Urothelium cell line (cell line): Measurements from ENCODE around the gene PPP4R3C.
"Not testable (repeated sequence)": the region's sequence is repeated elsewhere in the genome, so short reads cannot be mapped to it uniquely, and the experiment has no call there.

Experiments used
- DNase-seq: peaks from one replicate; pipeline ENCODE4 v3.0.0; 2011; ENCODE audit warnings: low spot score, mixed read lengths
- FAIRE-seq: peaks from 2 replicates; lab custom pipeline; 2011; peaks lifted over from hg19 to GRCh38; lab: Jason Lieb, UNC

PPP4R3C gene

DNA sequence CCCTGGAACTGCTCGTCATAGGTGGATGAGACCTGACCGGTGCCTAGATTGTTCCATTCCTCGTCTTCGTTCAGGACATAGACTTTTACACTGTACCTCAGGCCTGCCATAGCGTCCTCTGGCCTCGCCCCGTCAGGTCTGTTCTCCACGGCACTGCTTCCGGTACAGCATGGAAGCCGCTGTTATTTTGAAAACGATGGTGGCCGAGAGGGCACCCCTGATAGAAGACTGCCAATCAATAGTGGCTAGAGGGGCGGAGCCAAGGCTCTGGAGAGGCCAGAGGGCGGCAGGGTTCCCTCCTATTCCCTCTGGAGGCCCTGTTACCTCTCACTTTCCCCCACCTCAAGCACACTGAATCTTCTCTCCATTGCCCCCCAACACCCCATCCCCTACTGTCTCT lies at the start of gene PPP4R3C:
PPP4R3C (minus strand) TSS at position 155 of the 400 bp plus-strand sequence; CDS start at position 110, 45 bp downstream.
- DNase-seq (no peak), FAIRE-seq (no peak)

DNA sequence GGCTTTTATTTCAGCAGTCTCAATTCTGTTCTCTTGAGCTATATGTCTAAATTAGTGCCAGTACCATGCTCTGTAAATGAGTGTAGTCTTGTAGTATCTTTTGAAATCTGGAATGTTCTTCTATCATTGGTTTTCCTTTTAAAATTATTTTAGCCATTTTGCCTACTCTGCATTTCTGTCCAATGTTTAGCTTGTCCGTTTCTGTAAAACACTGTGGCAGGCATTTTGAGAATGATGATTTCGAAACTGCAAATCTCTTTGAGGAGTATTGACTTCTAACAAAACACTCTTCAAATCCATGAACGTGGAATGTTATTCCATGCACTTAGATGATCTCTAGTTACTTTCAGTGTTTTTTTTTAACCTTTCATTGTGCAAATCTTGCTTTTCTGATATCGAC lies 28.3 kb upstream of the PPP4R3C start:
- DNase-seq: no peak
- FAIRE-seq: no peak

DNA sequence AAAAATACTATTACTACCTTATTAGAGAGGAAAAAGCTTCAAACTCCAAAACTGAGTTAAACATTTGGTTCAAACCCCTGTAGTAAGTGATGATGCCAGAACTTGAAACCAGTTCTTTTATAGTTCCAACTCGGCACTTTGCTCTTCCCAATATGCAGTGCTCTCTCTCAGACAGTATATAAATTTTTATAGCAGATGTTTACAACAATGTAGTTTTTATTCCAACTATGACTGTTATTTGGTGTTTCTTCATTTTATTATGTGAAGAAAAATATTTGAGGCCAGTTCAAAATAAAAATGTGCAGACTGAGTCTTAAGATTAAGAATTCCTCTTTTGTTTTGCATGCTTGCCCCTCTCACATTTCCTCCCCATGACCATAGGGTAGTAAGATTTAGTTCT lies 2.9 kb upstream of the PPP4R3C start:
- DNase-seq (no peak), FAIRE-seq (no peak)

DNA sequence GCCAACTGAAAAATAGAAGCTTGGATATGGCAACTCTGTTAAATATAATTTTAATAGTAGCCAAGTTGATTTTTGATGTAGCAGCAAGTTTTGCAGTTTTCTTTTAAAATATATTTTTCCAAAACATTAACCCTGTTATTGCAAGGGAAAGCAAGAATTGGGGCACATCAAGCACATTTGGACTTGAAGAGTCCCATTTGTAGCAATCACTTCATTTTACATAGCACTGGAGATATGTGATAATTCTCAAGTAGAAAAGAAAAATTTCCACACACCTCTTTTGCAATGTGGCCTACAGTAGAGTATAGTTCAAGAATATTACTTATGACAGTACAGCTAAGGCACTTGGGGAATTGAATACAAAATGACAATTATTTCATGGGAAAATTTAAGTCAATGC lies 1.9 kb upstream of the PPP4R3C start:
- FAIRE-seq (no peak), DNase-seq (no peak)

DNA sequence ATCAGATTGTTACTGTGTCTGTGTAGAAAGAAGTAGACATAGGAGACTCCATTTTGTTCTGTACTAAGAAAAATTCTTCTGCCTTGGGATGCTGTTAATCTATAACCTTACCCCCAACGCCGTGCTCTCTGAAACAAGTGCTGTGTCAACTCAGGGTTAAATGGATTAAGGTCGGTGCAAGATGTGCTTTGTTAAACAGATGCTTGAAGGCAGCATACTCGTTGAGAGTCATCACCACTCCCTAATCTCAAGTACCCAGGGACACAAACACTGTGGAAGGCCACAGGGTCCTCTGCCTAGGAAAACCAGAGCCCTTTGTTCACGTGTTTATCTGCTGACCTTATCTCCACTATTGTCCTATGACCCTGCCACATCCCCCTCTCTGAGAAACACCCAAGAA lies 4.0 kb downstream of the PPP4R3C start:
- DNase-seq, FAIRE-seq: not testable (repeated sequence)

DNA sequence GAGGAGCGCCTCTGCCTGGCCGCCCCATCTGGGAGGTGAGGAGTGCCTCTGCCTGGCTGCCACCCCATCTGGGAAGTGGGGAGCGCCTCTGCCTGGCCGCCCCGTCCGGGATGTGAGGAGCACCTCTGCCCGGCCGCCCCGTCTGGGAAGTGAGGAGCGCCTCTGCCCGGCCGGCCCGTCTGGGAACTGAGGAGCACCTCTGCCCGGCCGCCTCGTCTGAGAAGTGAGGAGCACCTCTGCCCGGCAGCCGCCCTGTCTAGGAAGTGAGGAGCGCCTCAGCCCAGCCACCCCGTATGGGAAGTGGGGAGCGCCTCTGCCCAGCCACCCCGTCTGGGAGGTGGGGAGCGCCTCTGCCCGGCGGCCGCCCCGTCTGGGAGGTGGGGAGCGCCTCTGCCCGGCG lies 4.6 kb downstream of the PPP4R3C start:
- not testable (repeated sequence) for FAIRE-seq, DNase-seq

DNA sequence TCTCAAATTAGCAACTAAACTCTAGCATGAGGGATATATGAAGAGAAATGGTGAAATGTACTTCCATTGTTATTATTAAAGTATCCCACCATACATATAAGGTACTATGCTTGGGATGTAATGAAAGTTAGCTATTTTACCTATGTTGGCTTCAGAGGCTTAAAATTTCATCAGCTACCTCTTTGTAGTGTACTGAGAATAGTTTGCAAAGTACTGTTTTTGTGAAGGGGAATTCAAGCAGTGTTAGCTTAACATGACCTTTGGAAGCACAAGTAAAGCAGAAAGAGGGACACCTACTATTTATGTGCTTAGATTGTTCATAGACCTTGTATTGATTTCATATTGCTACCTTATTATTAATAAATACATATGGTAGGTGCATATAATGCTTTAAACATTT lies 11.8 kb downstream of the PPP4R3C start:
- no peak for FAIRE-seq
- DNase-seq: no peak

DNA sequence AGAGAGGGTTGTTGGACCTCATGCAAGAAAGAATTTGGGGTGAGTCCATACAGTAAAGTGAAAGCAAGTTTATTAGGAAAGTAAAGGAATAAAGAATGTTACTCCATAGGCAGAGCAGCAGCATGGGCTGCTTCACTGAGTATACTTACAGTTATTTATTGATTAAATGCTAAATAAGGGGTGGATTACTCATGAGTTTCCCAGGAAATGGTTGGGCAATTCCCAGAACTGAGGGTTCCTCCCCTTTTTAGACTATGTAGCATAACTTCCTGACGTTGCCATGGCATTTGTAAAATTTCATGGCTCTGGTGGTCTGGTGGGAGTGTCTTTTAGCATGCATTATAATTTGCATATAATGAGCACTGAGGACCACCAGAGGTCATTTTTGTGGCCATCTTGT lies 16.7 kb downstream of the PPP4R3C start:
- DNase-seq (no peak), FAIRE-seq (no peak)

DNA sequence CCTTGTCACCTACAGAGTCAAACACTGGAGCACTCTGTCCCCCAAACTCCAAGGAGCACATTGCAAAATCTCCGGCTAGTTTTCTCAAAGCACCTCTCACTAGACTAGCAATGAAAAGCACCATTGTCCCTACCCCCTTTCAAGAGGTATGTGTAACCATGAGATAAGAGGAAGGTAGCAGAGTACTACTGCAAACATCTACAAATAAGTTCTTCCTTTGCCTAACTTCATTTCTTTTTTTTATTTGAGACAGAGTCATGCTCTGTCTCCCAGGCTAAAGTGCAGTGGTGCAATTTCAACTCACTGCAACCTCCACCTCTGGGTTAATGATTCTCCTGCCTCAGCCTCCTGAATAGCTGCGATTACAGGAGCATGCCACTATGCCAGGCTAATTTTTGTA lies 17.7 kb downstream of the PPP4R3C start:
- FAIRE-seq (no peak), DNase-seq (no peak)

DNA sequence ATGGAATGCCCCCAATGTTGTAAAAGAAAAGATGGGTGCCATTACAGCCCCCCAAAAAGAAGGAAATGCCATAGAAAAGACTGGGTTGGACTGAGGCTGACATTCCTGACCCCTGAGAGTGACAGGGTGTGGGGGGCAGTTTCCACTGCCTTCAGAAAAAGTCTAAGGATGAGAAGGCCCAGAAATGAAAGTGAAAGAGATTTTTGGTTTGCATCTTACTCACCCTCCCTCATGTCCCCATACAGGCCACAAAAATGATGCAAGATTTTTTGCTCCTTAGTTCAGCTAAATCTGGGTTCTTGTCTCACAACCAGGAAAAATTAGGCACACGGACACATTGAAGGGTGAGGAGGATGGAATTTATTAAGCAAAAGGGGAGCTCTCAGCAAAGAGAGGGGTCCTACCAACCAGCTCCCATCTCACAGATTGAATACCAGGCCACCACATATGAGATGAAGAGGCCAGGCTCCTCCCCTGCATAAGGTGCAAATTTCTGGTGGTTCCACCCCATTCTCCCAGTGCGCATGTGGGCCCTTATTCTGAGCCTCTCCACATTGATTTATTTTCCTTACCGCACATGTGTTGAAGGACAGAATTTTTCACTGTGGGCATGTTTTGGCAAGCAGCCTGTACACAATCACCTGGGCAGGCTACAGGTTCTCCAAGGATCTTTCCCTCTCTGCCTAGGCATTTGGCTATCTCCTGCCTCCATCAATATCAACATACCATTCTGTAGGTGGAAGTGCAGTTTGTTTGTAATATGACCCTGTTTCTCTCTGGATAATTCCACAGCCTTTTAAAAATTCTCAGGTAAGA lies 18.8 kb downstream of the PPP4R3C start:
- DNase-seq (no peak), FAIRE-seq (no peak)

DNA sequence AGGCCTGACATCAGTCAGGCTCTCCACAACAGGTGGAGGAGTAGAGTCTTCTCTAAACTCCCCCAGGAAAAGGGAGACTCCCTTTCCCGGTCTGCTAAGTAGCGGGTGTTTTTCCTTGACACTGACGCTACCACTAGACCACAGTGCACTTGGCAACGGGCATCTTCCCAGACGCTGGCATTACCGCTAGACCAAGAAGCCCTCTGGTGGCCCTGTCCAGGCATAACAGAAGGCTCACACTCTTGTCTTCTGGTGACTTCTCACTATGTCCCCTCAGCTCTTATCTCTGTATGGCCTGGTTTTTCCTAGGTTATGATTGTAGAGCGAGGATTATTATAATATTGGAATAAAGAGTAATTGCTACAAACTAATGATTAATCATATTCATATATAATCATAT lies 20.7 kb downstream of the PPP4R3C start:
- DNase-seq, FAIRE-seq: not testable (repeated sequence)

DNA sequence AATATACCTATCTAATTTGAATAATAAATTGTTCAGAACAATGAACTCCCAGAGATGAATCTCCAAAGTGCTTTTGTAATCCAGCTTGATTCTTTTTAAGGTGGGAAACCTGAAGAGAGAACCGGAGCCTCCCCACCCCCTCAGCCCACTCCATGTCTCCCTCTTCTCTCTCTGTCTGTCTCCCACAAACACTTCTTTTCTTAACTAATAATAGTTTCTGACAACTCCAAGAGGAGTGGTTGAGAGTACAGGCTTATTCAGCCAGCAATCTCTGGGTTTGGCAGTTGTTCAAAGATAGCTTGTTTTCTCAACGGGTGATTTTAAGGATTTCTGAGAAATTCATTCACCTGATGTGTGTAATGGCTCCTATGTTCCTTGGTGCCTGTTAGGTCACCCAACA lies 23.4 kb downstream of the PPP4R3C start:
- FAIRE-seq: no peak

DNA sequence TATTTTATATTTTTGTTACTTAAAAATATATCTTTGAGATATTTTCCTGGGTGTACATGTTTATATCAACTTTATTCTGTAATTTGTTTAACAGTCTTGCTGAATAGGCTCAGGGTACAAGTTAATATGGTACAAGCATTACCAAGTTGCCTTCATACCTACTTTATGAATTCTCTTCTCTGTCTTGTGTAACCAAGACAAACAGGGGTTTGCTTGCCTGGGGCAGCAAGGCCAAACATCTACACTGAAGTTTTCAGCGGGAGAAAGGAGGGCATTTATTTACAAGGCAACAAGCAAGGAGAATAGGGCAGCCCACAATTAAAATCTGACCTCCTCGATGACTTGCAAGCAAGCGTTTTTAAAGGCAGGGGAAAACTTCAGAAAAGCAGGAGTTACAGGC lies 24.2 kb downstream of the PPP4R3C start:
- FAIRE-seq (no peak), DNase-seq (no peak)

More for the DNA sequence above, 23.4 kb downstream of the PPP4R3C start:
- no peak for DNase-seq

DNA sequence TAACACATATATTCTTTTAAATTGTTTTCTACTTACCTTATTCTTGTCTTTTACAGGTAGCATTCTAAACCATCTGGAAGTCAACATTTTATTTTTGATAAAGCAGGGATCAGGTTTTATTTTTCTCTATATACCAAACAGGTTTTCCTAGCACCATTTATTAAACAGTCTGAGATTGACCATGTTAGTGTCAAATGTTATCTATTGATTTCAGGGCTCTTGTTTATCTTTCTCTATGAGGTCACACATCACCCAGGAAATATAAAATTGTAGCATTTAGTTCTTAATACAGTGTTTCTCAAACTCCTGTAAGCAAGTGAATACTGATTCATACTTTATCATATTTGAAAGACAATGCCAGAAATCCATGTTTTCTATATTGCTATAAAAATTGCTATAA lies 28.1 kb downstream of the PPP4R3C start:
- no peak for DNase-seq
- FAIRE-seq: no peak
